ENCODE results near the gene CLEC4E. TPM values are rescaled to one million over a fixed set of nuclear protein-coding genes. Genes with fewer than 3 reads are reported as not detected.
"Not testable (repeated sequence)": the region's sequence is repeated elsewhere in the genome, so short reads cannot be mapped to it uniquely, and the experiment has no call there.

The CLEC4E gene
- total RNA-seq, 1 donor = 25.6 TPM

- Histone ChIP-seq H3K4me1 (ENCODE audit: insufficient read depth, low read length) (peaks cover 22% of the 10 kb centered on the region), H3K27me3 (ENCODE audit: insufficient read depth, low read length) (no peaks in the 10 kb centered on the region), H3K4me3 (ENCODE audit: low read length) (no peak overlapping the region), H3K9me3 (ENCODE audit: low read depth, low read length) (no peaks in the 10 kb centered on the region)
These were observed 31.5 kb downstream of the CLEC4E start for GRCh38 chr12:8508910-8509841.

GRCh38 chr12:8508223-8508622, 32.5 kb downstream of the CLEC4E start:
- Histone ChIP-seq H3K9me3 (ENCODE audit: low read depth, low read length) (no peaks in the 10 kb centered on the region), H3K27me3 (ENCODE audit: insufficient read depth, low read length) (no peaks in the 10 kb centered on the region), H3K4me1 (ENCODE audit: insufficient read depth, low read length) (peaks cover 22% of the 10 kb centered on the region), H3K4me3 (ENCODE audit: low read length) (no peak overlapping the region)

GRCh38 chr12:8507596-8507995, 33.1 kb downstream of the CLEC4E start:
- Histone ChIP-seq H3K4me1 (ENCODE audit: insufficient read depth, low read length) (peaks cover 19% of the 10 kb centered on the region), H3K27me3 (ENCODE audit: insufficient read depth, low read length) (no peaks in the 10 kb centered on the region), H3K4me3 (ENCODE audit: low read length) (no peak overlapping the region), H3K9me3 (ENCODE audit: low read depth, low read length) (no peaks in the 10 kb centered on the region)

GRCh38 chr12:8504351-8504750, 36.4 kb downstream of the CLEC4E start:
- Histone ChIP-seq H3K4me1 (ENCODE audit: insufficient read depth, low read length) (peaks cover 16% of the 10 kb centered on the region), H3K4me3 (ENCODE audit: low read length) (no peak overlapping the region), H3K9me3 (ENCODE audit: low read depth, low read length) (no peaks in the 10 kb centered on the region), H3K27me3 (ENCODE audit: insufficient read depth, low read length) (no peaks in the 10 kb centered on the region)

GRCh38 chr12:8501720-8502119, 39.0 kb downstream of the CLEC4E start:
- Histone ChIP-seq H3K4me1 (ENCODE audit: insufficient read depth, low read length) (peaks cover 6% of the 10 kb centered on the region), H3K27me3 (ENCODE audit: insufficient read depth, low read length) (peaks cover 5% of the 10 kb centered on the region), H3K9me3 (ENCODE audit: low read depth, low read length) (no peaks in the 10 kb centered on the region), H3K4me3 (ENCODE audit: low read length) (no peak overlapping the region)

GRCh38 chr12:8499616-8500015, 41.1 kb downstream of the CLEC4E start:
- H3K9me3 ChIP-seq (ENCODE audit: low read depth, low read length) = no peaks in the 10 kb centered on the region
- H3K4me3 ChIP-seq (ENCODE audit: low read length) = no peak overlapping the region
- H3K27me3 ChIP-seq (ENCODE audit: insufficient read depth, low read length) = peaks cover 5% of the 10 kb centered on the region
- peaks cover 18% of the 10 kb centered on the region for H3K4me1 ChIP-seq (ENCODE audit: insufficient read depth, low read length)

GRCh38 chr12:8496074-8496473, 44.6 kb downstream of the CLEC4E start:
- peaks cover 42% of the 10 kb centered on the region for H3K4me1 ChIP-seq (ENCODE audit: insufficient read depth, low read length)
- H3K27me3 ChIP-seq (ENCODE audit: insufficient read depth, low read length); H3K9me3 ChIP-seq (ENCODE audit: low read depth, low read length); H3K4me3 ChIP-seq (ENCODE audit: low read length): not testable (repeated sequence)

- not testable (repeated sequence) for H3K9me3 ChIP-seq (ENCODE audit: low read depth, low read length); H3K27me3 ChIP-seq (ENCODE audit: insufficient read depth, low read length); H3K4me3 ChIP-seq (ENCODE audit: low read length)
- H3K4me1 ChIP-seq (ENCODE audit: insufficient read depth, low read length) = peaks cover 45% of the 10 kb centered on the region
These were observed 45.0 kb downstream of the CLEC4E start for GRCh38 chr12:8495671-8496070.

GRCh38 chr12:8493084-8493483, 47.6 kb downstream of the CLEC4E start:
- Histone ChIP-seq H3K27me3 (ENCODE audit: insufficient read depth, low read length) (peaks cover 13% of the 10 kb centered on the region), H3K4me3 (ENCODE audit: low read length) (no peak overlapping the region), H3K4me1 (ENCODE audit: insufficient read depth, low read length) (peaks cover 49% of the 10 kb centered on the region), H3K9me3 (ENCODE audit: low read depth, low read length) (peaks cover 3% of the 10 kb centered on the region)

- Histone ChIP-seq H3K4me3 (ENCODE audit: low read length) (no peak overlapping the region), H3K9me3 (ENCODE audit: low read depth, low read length) (peaks cover 8% of the 10 kb centered on the region), H3K27me3 (ENCODE audit: insufficient read depth, low read length) (peaks cover 15% of the 10 kb centered on the region), H3K4me1 (ENCODE audit: insufficient read depth, low read length) (peaks cover 49% of the 10 kb centered on the region)
These were observed 48.8 kb downstream of the CLEC4E start for GRCh38 chr12:8491646-8492530.

Other genes starting within 250 kb of the CLEC4E start
- 1.0 TPM for gene CLEC6A, start 84.9 kb downstream of the CLEC4E start, total RNA-seq
- gene CLEC4D, start 27.4 kb downstream of the CLEC4E start, total RNA-seq = 10.9 TPM
- not detected for gene AICDA, start 72.0 kb upstream of the CLEC4E start, total RNA-seq
- gene MFAP5, start 121.9 kb upstream of the CLEC4E start, total RNA-seq = not detected
- gene RIMKLB, start 157.1 kb upstream of the CLEC4E start, total RNA-seq = 8.3 TPM

All from mononuclear cell (primary cell).